AG09319 (cell line): ENCODE data around the gene PLCL2.

ENCODE experiments used
- DNase-seq: peaks from one replicate; pipeline ENCODE4 v3.0.0-alpha.2; 2010; ENCODE audit warnings: low read depth; ENCODE audit errors: extremely low read depth
- CTCF ChIP-seq: IDR thresholded peaks from 2 replicates; pipeline ENCODE4 v1.5.1; 2011; ENCODE audit warnings: low read depth, mild to moderate bottlenecking, inconsistent platforms, low read length, moderate library complexity

PLCL2 gene

DNA sequence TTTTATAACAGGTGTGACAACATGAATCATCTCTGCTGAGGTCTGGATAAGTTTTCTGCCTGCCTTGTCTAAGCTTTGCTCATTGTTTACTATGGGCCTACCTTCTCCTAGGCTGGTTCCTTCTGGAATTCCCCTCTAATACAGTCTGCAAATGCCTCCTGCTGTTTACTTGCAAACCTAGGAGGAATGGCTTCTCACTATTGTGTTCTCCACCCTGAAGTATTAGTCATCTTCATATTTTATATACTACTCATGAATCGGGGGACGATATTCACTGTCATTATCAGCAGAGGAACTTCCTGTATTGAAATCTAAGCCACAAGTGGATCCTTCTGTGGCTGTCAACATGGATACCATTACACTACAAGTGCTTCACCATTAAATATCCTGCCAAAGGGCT, 154.8 kb downstream of the PLCL2 start:
- peak; percentile 14 for TF ChIP-seq CTCF
- peak; percentile 54 for DNase-seq

GRCh38 chr3:17040322-17040989, 155.7 kb downstream of the PLCL2 start:
- no peak for DNase-seq
- no peak for TF ChIP-seq CTCF

GRCh38 chr3:17040990-17041377, 156.2 kb downstream of the PLCL2 start:
- no peak for DNase-seq
- TF ChIP-seq CTCF = no peak

GRCh38 chr3:17044855-17045254, 160.1 kb downstream of the PLCL2 start:
- DNase-seq = no peak
- no peak for TF ChIP-seq CTCF

DNA sequence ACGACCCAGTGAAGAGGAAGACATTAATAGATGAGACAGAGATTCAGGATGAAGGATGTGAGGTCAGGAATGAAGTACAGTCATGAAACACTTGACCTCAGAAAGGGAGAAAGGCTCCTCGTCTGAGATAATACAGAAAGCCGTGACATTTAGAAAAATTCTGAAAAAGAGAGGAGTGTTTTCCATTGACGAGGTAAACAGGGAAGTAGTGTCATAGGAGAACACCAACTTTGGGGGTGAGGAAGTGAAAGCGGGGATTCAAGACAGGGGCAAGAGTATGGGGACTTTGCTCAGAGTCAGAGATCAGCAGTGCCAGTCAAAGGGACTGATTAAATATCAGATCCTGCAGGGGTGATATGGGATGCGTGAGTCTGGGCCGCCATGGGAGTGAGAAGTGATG, 160.9 kb downstream of the PLCL2 start:
- DNase-seq = no peak
- TF ChIP-seq CTCF = no peak

DNA sequence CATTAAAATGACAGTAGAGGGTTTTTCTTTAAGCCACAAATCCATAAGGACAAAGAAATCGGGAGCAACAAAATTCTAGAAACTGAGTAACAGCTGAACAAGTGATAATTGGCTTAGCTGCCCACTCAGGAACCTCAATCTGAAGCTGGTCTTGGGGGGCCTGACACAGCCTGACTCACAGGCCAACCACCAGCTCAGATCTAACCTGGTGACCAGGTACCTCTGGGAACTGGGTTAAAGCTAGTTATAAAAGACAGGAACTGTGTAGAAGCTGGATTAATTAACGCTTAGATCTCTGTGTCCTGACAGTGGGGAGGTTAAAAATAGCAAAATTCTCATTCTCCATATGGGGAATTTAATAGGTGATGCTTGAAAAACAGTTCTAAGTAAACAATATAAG, 161.9 kb downstream of the PLCL2 start:
- no peak for DNase-seq

DNA sequence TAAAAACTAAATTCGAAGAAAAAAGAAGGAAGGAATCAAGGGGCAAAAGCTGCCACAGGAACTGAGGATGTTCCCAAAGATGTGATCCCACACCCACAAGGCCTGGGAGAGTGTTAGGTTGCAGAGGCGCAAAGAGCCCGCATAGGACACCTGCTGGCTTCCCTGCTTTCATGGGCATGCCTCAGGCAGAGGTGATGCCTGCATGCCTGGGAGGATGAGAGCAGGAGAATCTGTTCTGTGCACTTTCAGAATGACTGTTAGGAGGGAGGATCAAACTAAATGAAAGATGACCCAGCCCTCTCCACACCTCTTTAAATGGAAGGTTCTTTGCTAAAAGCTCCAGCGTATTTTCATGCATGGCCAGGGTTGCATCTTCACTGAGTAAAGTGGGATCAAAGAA, 162.4 kb downstream of the PLCL2 start:
- DNase-seq = no peak
- TF ChIP-seq CTCF = no peak

More for the DNA sequence above, 161.9 kb downstream of the PLCL2 start:
- TF ChIP-seq CTCF = no peak
